ENCODE data around the gene RAB3B. TPM values are rescaled to one million over a fixed set of nuclear protein-coding genes. Genes with fewer than 3 reads are reported as not detected.
"Not testable (repeated sequence)": the region's sequence is repeated elsewhere in the genome, so short reads cannot be mapped to it uniquely, and the experiment has no call there.

Gene RAB3B
- total RNA-seq, 1 donor from 2014 or later = not detected

- DNase-seq (ENCODE audit: low spot score) = peak; percentile 60
Measured at GRCh38 chr1:51989582-51990477, 670 bp downstream of the RAB3B start.

- no peak for DNase-seq (ENCODE audit: low spot score)
Measured at GRCh38 chr1:51988254-51988653, 2.2 kb downstream of the RAB3B start.

DNA sequence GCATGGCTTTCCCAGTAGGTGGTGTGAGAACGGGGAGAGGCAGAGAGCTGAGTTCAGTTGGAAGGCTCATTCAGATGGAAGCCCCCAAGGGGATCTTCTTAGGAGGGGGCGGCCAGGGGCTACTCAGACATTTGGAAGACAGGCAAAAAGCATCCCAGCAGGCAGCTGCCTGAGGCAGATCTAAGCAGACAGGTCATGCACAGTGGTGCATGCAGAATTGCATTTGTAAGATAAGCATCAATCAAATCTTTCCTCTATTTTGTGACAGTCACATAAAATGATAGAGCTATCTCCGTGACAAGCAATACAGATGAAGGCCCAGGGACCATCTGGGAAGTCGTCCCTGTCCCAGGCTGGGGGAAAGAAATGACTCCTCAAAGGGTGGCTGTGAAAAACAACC lies 3.8 kb downstream of the RAB3B start:
- no peak for DNase-seq (ENCODE audit: low spot score)

DNA sequence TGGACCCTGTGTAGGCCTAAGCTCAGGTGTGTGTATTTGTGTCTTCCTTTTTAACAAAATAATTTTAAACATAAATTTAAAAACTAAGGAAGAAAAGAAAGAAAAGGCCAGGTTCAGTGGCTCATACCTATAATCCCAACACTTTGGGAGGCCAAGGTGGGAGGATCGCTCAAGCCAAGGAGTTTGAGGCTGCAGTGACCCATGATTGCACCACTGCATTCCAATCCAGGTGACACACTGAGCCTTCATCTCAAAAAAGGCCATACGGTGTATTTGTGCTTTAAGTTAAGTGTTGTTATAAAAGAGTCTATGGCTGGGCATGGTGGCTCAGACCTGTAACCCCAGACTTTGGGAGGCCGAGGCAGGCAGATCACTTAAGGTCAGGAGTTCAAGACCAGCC lies 8.3 kb downstream of the RAB3B start:
- DNase-seq (ENCODE audit: low spot score) = no peak

GRCh38 chr1:51981555-51981954 lies 8.9 kb downstream of the RAB3B start:
- DNase-seq (ENCODE audit: low spot score) = no peak

DNA sequence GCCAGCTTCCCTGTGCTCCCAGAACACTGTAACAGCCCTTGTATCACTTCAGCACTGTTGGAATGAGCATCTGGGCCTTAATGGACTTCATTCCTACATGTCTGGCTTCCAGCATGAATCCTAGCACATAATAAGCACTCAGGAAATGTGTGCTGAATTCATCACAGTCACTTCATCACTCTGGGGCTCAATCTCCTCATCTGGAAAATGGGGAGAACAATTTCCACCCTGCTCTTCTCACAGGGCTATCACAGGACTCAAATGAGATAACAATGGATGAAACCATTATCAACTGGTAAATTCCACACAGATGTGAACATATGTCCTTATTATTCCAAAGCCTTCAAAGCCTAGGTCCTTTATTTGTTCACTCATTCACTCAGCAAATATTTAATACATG lies 12.4 kb downstream of the RAB3B start:
- no peak for DNase-seq (ENCODE audit: low spot score)

GRCh38 chr1:51976846-51977602 lies 13.5 kb downstream of the RAB3B start:
- no peak for DNase-seq (ENCODE audit: low spot score)

DNA sequence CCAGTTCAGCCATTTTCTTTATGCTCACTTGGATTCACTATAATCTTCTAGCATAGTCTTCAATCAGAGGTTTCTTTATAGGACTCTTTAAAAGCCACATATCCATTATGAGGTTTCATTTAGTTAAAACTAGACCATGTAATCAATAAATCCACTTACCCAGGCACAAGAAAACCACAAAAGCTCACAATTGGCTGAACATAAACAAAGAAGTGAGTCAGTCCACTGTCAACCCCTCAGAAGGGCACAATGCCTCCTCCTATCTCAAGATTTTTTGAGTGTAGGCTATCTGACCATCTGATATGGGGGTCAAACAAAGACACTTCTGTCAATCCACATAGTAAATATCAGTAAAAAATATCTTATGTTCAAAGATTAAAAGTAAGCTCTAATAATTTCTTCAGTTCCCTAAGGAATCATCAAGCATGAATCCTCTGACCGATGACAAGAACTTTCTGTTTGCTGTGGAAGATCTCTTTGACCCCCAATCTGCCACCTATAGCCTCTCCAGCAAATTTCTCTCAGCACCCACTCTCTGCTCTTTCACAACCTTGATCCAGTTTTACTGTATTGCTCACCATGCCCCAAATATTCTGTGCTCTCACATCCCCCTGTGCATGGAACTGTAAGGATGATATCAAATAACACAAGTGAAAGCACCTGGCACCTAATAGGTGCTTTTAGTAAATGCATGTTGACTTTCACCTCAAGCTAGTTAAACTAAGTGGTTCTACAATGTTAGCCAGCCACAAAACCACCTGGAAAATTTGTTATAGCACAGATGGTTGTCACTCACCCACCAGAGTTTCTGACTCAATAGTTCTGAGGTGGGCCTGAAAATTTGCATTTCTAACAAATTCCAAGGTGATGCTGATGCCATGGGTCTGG lies 16.7 kb downstream of the RAB3B start:
- DNase-seq (ENCODE audit: low spot score) = no peak

GRCh38 chr1:51969038-51969705 lies 21.3 kb downstream of the RAB3B start:
- DNase-seq (ENCODE audit: low spot score) = no peak

DNA sequence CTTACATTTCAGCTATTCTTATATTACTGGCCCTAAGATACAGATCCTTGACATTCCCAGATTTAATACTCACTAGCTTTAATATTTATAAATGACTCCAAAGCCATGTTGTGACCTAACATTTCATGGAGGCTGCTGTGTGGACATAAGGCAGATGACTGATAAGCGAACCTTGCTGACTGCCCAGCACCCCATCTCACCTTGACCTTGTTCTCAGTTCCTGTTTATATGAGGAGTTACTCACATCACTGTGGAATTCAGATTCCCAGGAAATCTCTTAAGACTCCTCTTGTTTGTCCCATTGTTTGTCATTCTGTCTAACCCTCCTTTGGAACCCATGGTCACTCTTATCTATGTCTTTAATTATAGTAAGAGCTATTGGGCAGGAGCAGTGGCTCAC lies 21.9 kb downstream of the RAB3B start:
- no peak for DNase-seq (ENCODE audit: low spot score)

- not testable (repeated sequence) for DNase-seq (ENCODE audit: low spot score)
Measured at GRCh38 chr1:51967213-51967791, 23.2 kb downstream of the RAB3B start.

GRCh38 chr1:51966559-51966958 lies 23.9 kb downstream of the RAB3B start:
- DNase-seq (ENCODE audit: low spot score) = no peak

DNA sequence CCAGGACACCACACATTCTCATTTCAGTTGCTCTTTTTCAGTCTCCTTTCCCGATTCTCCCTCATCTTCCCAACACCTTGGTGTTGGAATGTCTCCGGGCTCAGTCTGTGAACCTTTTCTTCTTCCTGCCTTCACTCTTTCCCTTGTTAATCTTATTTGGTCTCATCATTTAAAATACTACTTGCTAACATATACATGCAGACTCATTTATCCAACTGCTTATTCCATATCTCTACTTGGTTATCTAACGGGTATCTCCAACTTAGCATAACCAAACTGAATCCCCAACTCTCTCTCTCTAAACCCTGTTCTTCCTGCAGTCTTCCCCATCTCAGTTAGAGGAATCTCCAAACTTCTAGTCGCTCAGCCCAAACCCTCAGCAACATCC lies 26.2 kb downstream of the RAB3B start:
- no peak for DNase-seq (ENCODE audit: low spot score)

GRCh38 chr1:51963592-51964308 lies 26.8 kb downstream of the RAB3B start:
- DNase-seq (ENCODE audit: low spot score) = no peak

- no peak for DNase-seq (ENCODE audit: low spot score)
Measured at GRCh38 chr1:51962486-51963356, 27.8 kb downstream of the RAB3B start.

DNA sequence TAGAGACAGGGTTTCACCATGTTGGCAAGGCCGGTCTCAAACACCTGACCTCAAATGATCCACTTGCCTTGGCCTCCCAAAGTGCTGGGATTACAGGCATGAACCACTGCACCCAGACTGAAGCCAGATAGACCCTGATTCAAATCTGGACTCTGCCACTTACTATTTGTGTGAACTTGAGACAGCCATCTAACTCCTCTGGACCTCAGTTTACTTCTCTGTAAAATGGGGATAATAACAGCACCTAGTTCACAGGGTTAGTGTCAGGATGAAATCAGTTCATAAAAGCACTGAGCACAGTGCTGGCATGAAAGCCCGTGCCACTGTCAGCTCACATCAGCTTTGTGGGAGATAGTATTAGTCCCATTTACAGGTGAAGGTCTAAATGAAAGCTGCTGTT lies 28.5 kb downstream of the RAB3B start:
- no peak for DNase-seq (ENCODE audit: low spot score)

DNA sequence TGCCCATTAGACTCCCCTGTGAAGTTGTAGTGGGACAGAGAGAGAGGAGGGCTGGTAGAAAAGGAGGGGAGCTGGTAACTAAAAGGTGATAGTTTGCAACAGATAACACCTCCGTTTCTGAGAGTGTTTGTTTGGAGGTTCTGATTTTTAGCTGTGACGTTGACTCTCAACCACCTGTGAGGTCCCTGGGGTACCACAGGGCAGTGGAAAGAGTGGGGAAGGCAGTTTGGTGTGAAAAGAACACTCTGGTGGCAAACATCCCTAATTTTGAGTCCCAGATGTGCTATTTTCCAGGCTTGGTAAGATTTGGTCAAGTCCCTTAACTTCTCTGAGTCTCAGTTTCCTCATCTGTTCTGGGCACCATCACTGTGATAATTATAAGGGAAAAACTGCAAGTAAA lies 29.3 kb downstream of the RAB3B start:
- no peak for DNase-seq (ENCODE audit: low spot score)

- no peak for DNase-seq (ENCODE audit: low spot score)
Measured at GRCh38 chr1:51960262-51960661, 30.2 kb downstream of the RAB3B start.

GRCh38 chr1:51958824-51959223 lies 31.7 kb downstream of the RAB3B start:
- no peak for DNase-seq (ENCODE audit: low spot score)
